Fibroblast of peridontal ligament (primary cell): ENCODE results near the gene C2CD2L.
"Not testable (repeated sequence)": the region's sequence is repeated elsewhere in the genome, so short reads cannot be mapped to it uniquely, and the experiment has no call there.

Source experiments
- DNase-seq: peaks from one replicate; pipeline ENCODE4 v3.0.0-alpha.2; 2010; ENCODE audit errors: extremely low read depth

The C2CD2L gene

GRCh38 chr11:119093942-119094815, 13.0 kb upstream of the C2CD2L start:
- DNase-seq: peak; percentile 35

GRCh38 chr11:119094816-119095065, 12.4 kb upstream of the C2CD2L start:
- DNase-seq: peak; percentile 77

GRCh38 chr11:119095066-119095880, 11.9 kb upstream of the C2CD2L start:
- DNase-seq: peak; percentile 99

GRCh38 chr11:119099711-119100110, 7.4 kb upstream of the C2CD2L start:
- no peak for DNase-seq

- DNase-seq: peak; percentile 63
These were observed 6.7 kb upstream of the C2CD2L start for GRCh38 chr11:119100246-119100970.

GRCh38 chr11:119100994-119101758, 6.0 kb upstream of the C2CD2L start:
- no peak for DNase-seq

- DNase-seq: peak; percentile 97
These were observed 5.3 kb upstream of the C2CD2L start, which contains the start of gene DPAGT1 for GRCh38 chr11:119101759-119102423. Gene DPAGT1 (minus strand): TSS chr11:119101853. CDS start chr11:119101655, 198 bp downstream.

GRCh38 chr11:119103161-119103664, 3.9 kb upstream of the C2CD2L start:
- not testable (repeated sequence) for DNase-seq

GRCh38 chr11:119103793-119104192, 3.4 kb upstream of the C2CD2L start:
- DNase-seq: no peak

GRCh38 chr11:119107538-119108145, 498 bp downstream of the C2CD2L start:
- DNase-seq: no peak

GRCh38 chr11:119108146-119108856, 1.2 kb downstream of the C2CD2L start:
- no peak for DNase-seq

GRCh38 chr11:119108857-119109221, 1.7 kb downstream of the C2CD2L start:
- no peak for DNase-seq

- no peak for DNase-seq
These were observed 2.7 kb downstream of the C2CD2L start for GRCh38 chr11:119109843-119110242.

GRCh38 chr11:119110439-119110838, 3.3 kb downstream of the C2CD2L start:
- no peak for DNase-seq

GRCh38 chr11:119111361-119111925, 4.3 kb downstream of the C2CD2L start:
- no peak for DNase-seq

GRCh38 chr11:119112314-119113020, 5.3 kb downstream of the C2CD2L start:
- DNase-seq: no peak

GRCh38 chr11:119113716-119114115, 6.6 kb downstream of the C2CD2L start:
- no peak for DNase-seq

- no peak for DNase-seq
These were observed 7.2 kb downstream of the C2CD2L start for GRCh38 chr11:119114351-119114750.
